ENCODE measurements around the gene LSAMP. TPM values are rescaled to one million over a fixed set of nuclear protein-coding genes. Genes with fewer than 3 reads are reported as not detected.

Gene LSAMP
- polyA plus RNA-seq, 3 donors: not detected

DNA sequence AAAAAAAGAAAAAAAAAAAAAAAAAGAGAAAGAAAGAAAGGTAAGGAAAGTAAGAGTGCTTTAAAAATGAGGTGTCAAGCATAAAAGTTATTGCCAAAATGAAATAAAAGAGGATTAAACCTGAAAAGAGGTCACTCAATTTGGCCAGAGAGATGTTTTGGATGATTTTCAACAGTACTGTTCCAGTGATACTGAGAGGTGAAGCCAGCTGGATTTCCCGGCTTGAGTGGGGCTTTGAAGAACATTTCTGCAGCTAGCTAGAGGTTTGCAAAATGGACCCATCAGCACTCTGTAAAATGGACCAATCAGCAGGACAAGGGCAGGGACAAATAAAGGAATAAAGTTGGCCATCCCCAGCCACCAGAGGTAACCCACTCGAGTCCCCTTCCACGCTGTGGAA lies 128.5 kb downstream of the LSAMP start:
- Mint-ChIP-seq H3K27ac (no peak overlapping the region), H3K9me3 (peaks cover 0 to 14% (median 5%) of the 10 kb centered on the region in 7 donors), H3K4me1 (no peaks in the 10 kb centered on the region), H3K36me3 (no peaks in the 10 kb centered on the region), H3K4me3 (no peak overlapping the region), H3K27me3 (ENCODE audit: low read depth in 3 of 3) (no peaks in the 10 kb centered on the region)
- intact Hi-C loops (cut with micrococcal nuclease): no loop called here
- Histone ChIP-seq H3K9ac (ENCODE audit: insufficient read depth, low read length, poor library complexity, severe bottlenecking) (no peak overlapping the region), H4K20me1 (ENCODE audit: insufficient read depth, low read length) (no peaks in the 10 kb centered on the region), H3K9me3 (replicated peaks in 1 of 2; ENCODE audit: control insufficient read depth in 1 of 2, insufficient read depth in 1 of 2, low read length in 2 of 2) (peaks cover 0 to 14% of the 10 kb centered on the region in 2 donors), H3K79me2 (ENCODE audit: insufficient read depth, low read length) (no peaks in the 10 kb centered on the region), H3K4me1 (ENCODE audit: control insufficient read depth in 1 of 2, insufficient read depth in 2 of 2, low read length in 2 of 2) (no peaks in the 10 kb centered on the region), H3K27ac (ENCODE audit: low read depth in 1 of 2, low read length in 2 of 2) (no peak overlapping the region), H3K4me3 (replicated peaks in 1 of 3; ENCODE audit: low read depth in 2 of 3, low read length in 3 of 3) (no peak overlapping the region), H3K36me3 (replicated peaks in 1 of 2; ENCODE audit: control insufficient read depth in 1 of 2, insufficient read depth in 2 of 2, low read length in 2 of 2) (no peaks in the 10 kb centered on the region), H3K4me2 (replicated peaks; ENCODE audit: extremely low read depth, low read length, poor library complexity, severe bottlenecking) (no peak overlapping the region), H3K27me3 (ENCODE audit: control insufficient read depth in 2 of 2, insufficient read depth in 2 of 2, low read length in 2 of 2) (no peaks in the 10 kb centered on the region), H2AFZ (ENCODE audit: insufficient read depth, low read depth, low read length, poor library complexity, severe bottlenecking) (no peak overlapping the region)
- TF ChIP-seq, protein P1, sequence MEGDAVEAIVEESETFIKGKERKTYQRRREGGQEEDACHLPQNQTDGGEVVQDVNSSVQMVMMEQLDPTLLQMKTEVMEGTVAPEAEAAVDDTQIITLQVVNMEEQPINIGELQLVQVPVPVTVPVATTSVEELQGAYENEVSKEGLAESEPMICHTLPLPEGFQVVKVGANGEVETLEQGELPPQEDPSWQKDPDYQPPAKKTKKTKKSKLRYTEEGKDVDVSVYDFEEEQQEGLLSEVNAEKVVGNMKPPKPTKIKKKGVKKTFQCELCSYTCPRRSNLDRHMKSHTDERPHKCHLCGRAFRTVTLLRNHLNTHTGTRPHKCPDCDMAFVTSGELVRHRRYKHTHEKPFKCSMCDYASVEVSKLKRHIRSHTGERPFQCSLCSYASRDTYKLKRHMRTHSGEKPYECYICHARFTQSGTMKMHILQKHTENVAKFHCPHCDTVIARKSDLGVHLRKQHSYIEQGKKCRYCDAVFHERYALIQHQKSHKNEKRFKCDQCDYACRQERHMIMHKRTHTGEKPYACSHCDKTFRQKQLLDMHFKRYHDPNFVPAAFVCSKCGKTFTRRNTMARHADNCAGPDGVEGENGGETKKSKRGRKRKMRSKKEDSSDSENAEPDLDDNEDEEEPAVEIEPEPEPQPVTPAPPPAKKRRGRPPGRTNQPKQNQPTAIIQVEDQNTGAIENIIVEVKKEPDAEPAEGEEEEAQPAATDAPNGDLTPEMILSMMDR (IDR thresholded peaks at IDR 0.05): no peak
- 93% methylated on average over 3 of the region's 3 CpGs for WGBS (ENCODE audit: insufficient coverage)
- no peak for DNase-seq

- no peaks in the 10 kb centered on the region for H3K79me2 ChIP-seq (ENCODE audit: insufficient read depth, low read length)
- H3K27ac Mint-ChIP-seq: no peak overlapping the region
- H3K27me3 ChIP-seq (ENCODE audit: control insufficient read depth in 2 of 2, insufficient read depth in 2 of 2, low read length in 2 of 2): no peaks in the 10 kb centered on the region
- intact Hi-C loops (cut with micrococcal nuclease): no loop called here
- no peaks in the 10 kb centered on the region for H3K4me1 ChIP-seq (ENCODE audit: control insufficient read depth in 1 of 2, insufficient read depth in 2 of 2, low read length in 2 of 2)
- no peaks in the 10 kb centered on the region for H4K20me1 ChIP-seq (ENCODE audit: insufficient read depth, low read length)
- no peaks in the 10 kb centered on the region for H3K4me1 Mint-ChIP-seq
- TF ChIP-seq, protein P1 (IDR thresholded peaks at IDR 0.05): no peak
- no peak overlapping the region for H3K9ac ChIP-seq (ENCODE audit: insufficient read depth, low read length, poor library complexity, severe bottlenecking)
- no peak overlapping the region for H3K4me2 ChIP-seq (replicated peaks; ENCODE audit: extremely low read depth, low read length, poor library complexity, severe bottlenecking)
- no peak overlapping the region for H3K27ac ChIP-seq (ENCODE audit: low read depth in 1 of 2, low read length in 2 of 2)
- no peak overlapping the region for H2AFZ ChIP-seq (ENCODE audit: insufficient read depth, low read depth, low read length, poor library complexity, severe bottlenecking)
- WGBS (ENCODE audit: insufficient coverage): no CpG with 5 or more reads among the region's 3 CpGs
- H3K36me3 ChIP-seq (replicated peaks in 1 of 2; ENCODE audit: control insufficient read depth in 1 of 2, insufficient read depth in 2 of 2, low read length in 2 of 2): no peaks in the 10 kb centered on the region
- peaks cover 0 to 14% of the 10 kb centered on the region in 2 donors for H3K9me3 ChIP-seq (replicated peaks in 1 of 2; ENCODE audit: control insufficient read depth in 1 of 2, insufficient read depth in 1 of 2, low read length in 2 of 2)
- no peak for DNase-seq
- no peak overlapping the region for H3K4me3 Mint-ChIP-seq
- H3K4me3 ChIP-seq (replicated peaks in 1 of 3; ENCODE audit: low read depth in 2 of 3, low read length in 3 of 3): no peak overlapping the region
- H3K9me3 Mint-ChIP-seq: peaks cover 0 to 11% (median 3%) of the 10 kb centered on the region in 7 donors
- H3K27me3 Mint-ChIP-seq (ENCODE audit: low read depth in 3 of 3): no peaks in the 10 kb centered on the region
- no peaks in the 10 kb centered on the region for H3K36me3 Mint-ChIP-seq
Observed at GRCh38 chr3:116314476-116314875, 130.8 kb downstream of the LSAMP start.
